Measurements from ENCODE around the gene SHC3.

- TF ChIP-seq, protein P1, sequence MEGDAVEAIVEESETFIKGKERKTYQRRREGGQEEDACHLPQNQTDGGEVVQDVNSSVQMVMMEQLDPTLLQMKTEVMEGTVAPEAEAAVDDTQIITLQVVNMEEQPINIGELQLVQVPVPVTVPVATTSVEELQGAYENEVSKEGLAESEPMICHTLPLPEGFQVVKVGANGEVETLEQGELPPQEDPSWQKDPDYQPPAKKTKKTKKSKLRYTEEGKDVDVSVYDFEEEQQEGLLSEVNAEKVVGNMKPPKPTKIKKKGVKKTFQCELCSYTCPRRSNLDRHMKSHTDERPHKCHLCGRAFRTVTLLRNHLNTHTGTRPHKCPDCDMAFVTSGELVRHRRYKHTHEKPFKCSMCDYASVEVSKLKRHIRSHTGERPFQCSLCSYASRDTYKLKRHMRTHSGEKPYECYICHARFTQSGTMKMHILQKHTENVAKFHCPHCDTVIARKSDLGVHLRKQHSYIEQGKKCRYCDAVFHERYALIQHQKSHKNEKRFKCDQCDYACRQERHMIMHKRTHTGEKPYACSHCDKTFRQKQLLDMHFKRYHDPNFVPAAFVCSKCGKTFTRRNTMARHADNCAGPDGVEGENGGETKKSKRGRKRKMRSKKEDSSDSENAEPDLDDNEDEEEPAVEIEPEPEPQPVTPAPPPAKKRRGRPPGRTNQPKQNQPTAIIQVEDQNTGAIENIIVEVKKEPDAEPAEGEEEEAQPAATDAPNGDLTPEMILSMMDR (conservative IDR thresholded peaks at IDR 0.05; ENCODE audit: low read depth, low read length): no peak
- TF ChIP-seq EZH2 (IDR thresholded peaks at IDR 0.05; ENCODE audit: low read length, unreplicated experiment): no peak
- TF ChIP-seq EZH2phosphoT487 (IDR thresholded peaks at IDR 0.05; ENCODE audit: borderline replicate concordance, low read length): no peak
Observed at GRCh38 chr9:89143266-89143665, 35.4 kb downstream of the SHC3 start.
